SK-N-MC (cell line): ENCODE measurements around the gene EEF1AKMT3.

Experiments used
- DNase-seq: peaks from one replicate; pipeline ENCODE4 v3.0.0-alpha.2; 2011; ENCODE audit warnings: low read depth, low spot score
- H3K27ac ChIP-seq: fragments of 200-600 bp; sonication (generic); 2 replicates; pipeline ENCODE4 v1.5.1; 2016; ENCODE audit warnings: mixed run types
- H3K36me3 ChIP-seq: fragments of 200-600 bp; sonication (generic); 2 replicates; pipeline ENCODE4 v1.6.1; 2017; ENCODE audit warnings: antibody characterized with exemption, low read length, mixed read lengths; ENCODE audit not compliant: insufficient read depth
- H3K4me3 ChIP-seq: fragments of 200-600 bp; sonication (generic); 2 replicates; pipeline ENCODE4 v1.5.1; 2016
- H3K9ac ChIP-seq: fragments of 200-600 bp; sonication (generic); 2 replicates; pipeline ENCODE4 v1.8.0; 2017; ENCODE audit warnings: mixed run types, mixed read lengths; ENCODE audit not compliant: insufficient read length
- H3K9me3 ChIP-seq: fragments of 200-600 bp; sonication (generic); 2 replicates; pipeline ENCODE4 v1.6.1; 2017; ENCODE audit warnings: low read depth, mild to moderate bottlenecking, antibody characterized with exemption, low read length, moderate library complexity, mixed read lengths
- EZH2 ChIP-seq: fragments of 200-600 bp; sonication (generic); IDR thresholded peaks from one replicate; pipeline ENCODE4 v1.6.1; 2017; ENCODE audit warnings: antibody characterized with exemption
- FOXP2 ChIP-seq: optimal IDR thresholded peaks from 2 replicates; pipeline ENCODE3; 2011; ENCODE audit warnings: mild to moderate bottlenecking, moderate library complexity; ENCODE audit not compliant: insufficient read depth; ENCODE audit errors: extremely low read length, control extremely low read depth
- POLR2AphosphoS5 ChIP-seq: IDR thresholded peaks from 2 replicates; pipeline ENCODE4 v1.6.1; 2012; ENCODE audit warnings: mild to moderate bottlenecking, low read depth, low read length, borderline replicate concordance

The EEF1AKMT3 gene

GRCh38 chr12:57802607-57803006 lies 30.2 kb downstream of the EEF1AKMT3 start:
- peaks cover 19% of the 10 kb centered on the region for H3K36me3 ChIP-seq
- no peak for TF ChIP-seq EZH2
- no peak for TF ChIP-seq POLR2AphosphoS5
- no peak overlapping the region for H3K4me3 ChIP-seq
- no peak overlapping the region for H3K27ac ChIP-seq
- no peak overlapping the region for H3K9ac ChIP-seq
- DNase-seq = no peak
- no peaks in the 10 kb centered on the region for H3K9me3 ChIP-seq

GRCh38 chr12:57803319-57803893 lies 31.0 kb downstream of the EEF1AKMT3 start:
- Histone ChIP-seq H3K27ac (no peak overlapping the region), H3K36me3 (peaks cover 16% of the 10 kb centered on the region), H3K9me3 (no peaks in the 10 kb centered on the region), H3K4me3 (no peak overlapping the region), H3K9ac (no peak overlapping the region)
- DNase-seq = no peak
- TF ChIP-seq EZH2 (no peak), POLR2AphosphoS5 (no peak), FOXP2 (no peak)

GRCh38 chr12:57806677-57807076 lies 34.3 kb downstream of the EEF1AKMT3 start:
- DNase-seq = no peak
- no peak overlapping the region for H3K4me3 ChIP-seq
- H3K36me3 ChIP-seq = peaks cover 7% of the 10 kb centered on the region
- H3K9me3 ChIP-seq = no peaks in the 10 kb centered on the region
- H3K27ac ChIP-seq = no peak overlapping the region
- TF ChIP-seq POLR2AphosphoS5 = no peak
- no peak for TF ChIP-seq EZH2
- TF ChIP-seq FOXP2 = no peak
- H3K9ac ChIP-seq = no peak overlapping the region

- TF ChIP-seq EZH2 = no peak
- no peak for TF ChIP-seq FOXP2
- TF ChIP-seq POLR2AphosphoS5 = no peak
- peaks cover 7% of the 10 kb centered on the region for H3K36me3 ChIP-seq
- no peak overlapping the region for H3K4me3 ChIP-seq
- H3K9me3 ChIP-seq = no peaks in the 10 kb centered on the region
- H3K9ac ChIP-seq = no peak overlapping the region
- H3K27ac ChIP-seq = no peak overlapping the region
- no peak for DNase-seq
Observed at GRCh38 chr12:57807285-57807684, 34.9 kb downstream of the EEF1AKMT3 start.

- H3K36me3 ChIP-seq = no peaks in the 10 kb centered on the region; the same call in 1 of the 2 replicates
Observed at GRCh38 chr12:57808351-57808750, 35.9 kb downstream of the EEF1AKMT3 start.

GRCh38 chr12:57809425-57809824 lies 37.0 kb downstream of the EEF1AKMT3 start:
- H3K36me3 ChIP-seq = no peaks in the 10 kb centered on the region; the same call in 1 of the 2 replicates
- no peak for DNase-seq
- H3K9ac ChIP-seq = no peak overlapping the region
- no peak overlapping the region for H3K27ac ChIP-seq
- no peak overlapping the region for H3K4me3 ChIP-seq
- TF ChIP-seq FOXP2 = no peak
- no peak for TF ChIP-seq POLR2AphosphoS5
- no peak for TF ChIP-seq EZH2
- H3K9me3 ChIP-seq = no peaks in the 10 kb centered on the region

More at GRCh38 chr12:57808351-57808750, 35.9 kb downstream of the EEF1AKMT3 start:
- Histone ChIP-seq H3K4me3 (no peak overlapping the region), H3K9me3 (no peaks in the 10 kb centered on the region), H3K9ac (no peak overlapping the region), H3K27ac (no peak overlapping the region)
- no peak for TF ChIP-seq EZH2
- TF ChIP-seq POLR2AphosphoS5 = no peak
- DNase-seq = no peak

- Histone ChIP-seq H3K36me3 (no peaks in the 10 kb centered on the region; the same call in 1 of the 2 replicates), H3K27ac (no peak overlapping the region), H3K9ac (no peak overlapping the region), H3K9me3 (no peaks in the 10 kb centered on the region), H3K4me3 (no peak overlapping the region)
- no peak for DNase-seq
- no peak for TF ChIP-seq FOXP2
- no peak for TF ChIP-seq POLR2AphosphoS5
- no peak for TF ChIP-seq EZH2
Observed at GRCh38 chr12:57810450-57810849, 38.0 kb downstream of the EEF1AKMT3 start.

GRCh38 chr12:57811028-57811755 lies 38.8 kb downstream of the EEF1AKMT3 start:
- no peaks in the 10 kb centered on the region for H3K9me3 ChIP-seq
- no peak for TF ChIP-seq EZH2
- no peak overlapping the region for H3K27ac ChIP-seq
- H3K4me3 ChIP-seq = no peak overlapping the region
- H3K9ac ChIP-seq = no peak overlapping the region
- no peak for DNase-seq
- H3K36me3 ChIP-seq = no peaks in the 10 kb centered on the region; the same call in 1 of the 2 replicates
